Testis (tissue), 2 donors: ENCODE measurements around the gene BNC2.

ENCODE experiments used
- CTCF ChIP-seq, 3 experiments: fragments of 450-650 bp in 2 of 3; fragments of 200-600 bp in 1 of 3; sonication (generic) in 1 of 3; IDR thresholded peaks; one replicate each; pipeline ENCODE4 v1.5.1; 2016 to 2019; ENCODE audit warnings: antibody characterized with exemption in 3 of 3, mild to moderate bottlenecking in 2 of 3, moderate library complexity in 1 of 3
- POLR2A ChIP-seq: fragments of 450-650 bp; IDR thresholded peaks from one replicate; pipeline ENCODE4 v1.6.1; 2017; ENCODE audit warnings: antibody characterized with exemption, mild to moderate bottlenecking, moderate library complexity

- TF ChIP-seq CTCF (IDR thresholded peaks at IDR 0.05) (no peak), POLR2A (no peak)
These were observed 345.6 kb downstream of the BNC2 start for GRCh38 chr9:16524823-16525222.
